K562 (cell line): ENCODE measurements around the gene NRM. TPM values are rescaled to one million over a fixed set of nuclear protein-coding genes. Genes with fewer than 3 reads are reported as not detected.
A peak's percentile ranks its signal among the peaks of the same experiment; 100 is the strongest.

Experiments used
- ARNT ChIP-seq, 2 experiments: fragments of 450-650 bp; IDR thresholded peaks; 2 replicates each; pipeline ENCODE4 v1.6.1; 2016; ENCODE audit warnings: mild to moderate bottlenecking in 1 of 2
- ELF2 ChIP-seq: fragments of 250-450 bp; sonication (Bioruptor Pico); IDR thresholded peaks from 2 replicates; pipeline ENCODE4 v1.5.0; 2021; ENCODE audit warnings: mild to moderate bottlenecking
- HDAC2 ChIP-seq: fragments of 450-650 bp; IDR thresholded peaks from 2 replicates; pipeline ENCODE4 v1.6.1; 2016; ENCODE audit warnings: mild to moderate bottlenecking
- JUNB ChIP-seq: fragments of 450-650 bp; formaldehyde crosslinking; conservative IDR thresholded peaks from 2 replicates; pipeline ENCODE4 v1.4.0; 2020; ENCODE audit warnings: mild to moderate bottlenecking
- KLF1 ChIP-seq: fragments of 450-650 bp; IDR thresholded peaks from 2 replicates; pipeline ENCODE4 v1.6.1; 2016; ENCODE audit warnings: missing genetic modification characterization, missing compliant biosample characterization
- MTA1 ChIP-seq: fragments of 450-650 bp; IDR thresholded peaks from 2 replicates; pipeline ENCODE4 v1.6.1; 2017; ENCODE audit warnings: borderline replicate concordance
- OTX1 ChIP-seq: fragments of 450-650 bp; formaldehyde crosslinking; IDR thresholded peaks from 2 replicates; pipeline ENCODE4 v1.4.0; 2022; ENCODE audit warnings: mild to moderate bottlenecking
- PHF21A ChIP-seq: fragments of 450-650 bp; IDR thresholded peaks from 2 replicates; pipeline ENCODE4 v1.6.1; 2017; ENCODE audit warnings: low read depth, borderline replicate concordance
- POLR2H ChIP-seq: IDR thresholded peaks from 2 replicates; pipeline ENCODE4 v1.6.1; 2016; ENCODE audit warnings: missing genetic modification characterization, low read depth, mild to moderate bottlenecking, control low read depth, missing compliant biosample characterization, moderate library complexity
- SIN3A ChIP-seq, 2 experiments: fragments of 150-350 bp in 1 of 2; IDR thresholded peaks; 2 replicates each; pipeline ENCODE4 v1.6.1; 2011 to 2016; ENCODE audit warnings: borderline replicate concordance in 2 of 2, low read depth in 2 of 2, low read length in 2 of 2, mild to moderate bottlenecking in 2 of 2, moderate library complexity in 2 of 2; ENCODE audit not compliant: control insufficient read depth in 1 of 2
- SMARCE1 ChIP-seq: fragments of 450-650 bp; IDR thresholded peaks from 2 replicates; pipeline ENCODE4 v1.7.1; 2016; ENCODE audit warnings: mild to moderate bottlenecking
- SMC3 ChIP-seq: conservative IDR thresholded peaks from 2 replicates; pipeline ENCODE4 v1.6.1; 2011; ENCODE audit warnings: low read depth, low read length, improper control_type of control experiment; ENCODE audit not compliant: insufficient read depth
- STAT5B ChIP-seq: fragments of 250-450 bp; sonication (Bioruptor Pico); IDR thresholded peaks from 2 replicates; pipeline ENCODE4 v1.8.0; 2021; ENCODE audit warnings: mild to moderate bottlenecking, inconsistent platforms
- STAT6 ChIP-seq: sonication (generic); formaldehyde crosslinking; IDR thresholded peaks from 2 replicates; pipeline ENCODE4 v1.8.1; 2023; ENCODE audit warnings: mild to moderate bottlenecking, missing genetic modification reagents
- TRIM24 ChIP-seq, 2 experiments: fragments of 450-650 bp; IDR thresholded peaks; 2 replicates each; pipeline ENCODE4 v1.6.1; 2016
- XRCC3 ChIP-seq: fragments of 450-650 bp; IDR thresholded peaks from 2 replicates; pipeline ENCODE4 v1.6.1; 2017; ENCODE audit warnings: mild to moderate bottlenecking, moderate library complexity
- ZNF589 ChIP-seq: fragments of 200-800 bp; sonication (Bioruptor generic); IDR thresholded peaks from 2 replicates; pipeline ENCODE4 v1.6.1; 2016; ENCODE audit warnings: low read depth, missing genetic modification characterization, missing compliant biosample characterization
- ZNF644 ChIP-seq: fragments of 200-800 bp; sonication (Bioruptor generic); IDR thresholded peaks from 2 replicates; pipeline ENCODE4 v1.6.1; 2016; ENCODE audit warnings: low read depth, missing genetic modification characterization, missing compliant biosample characterization
- ZSCAN32 ChIP-seq: fragments of 450-650 bp; formaldehyde crosslinking; IDR thresholded peaks from 2 replicates; pipeline ENCODE4 v1.4.0; 2020; ENCODE audit warnings: mild to moderate bottlenecking, moderate library complexity
- polyA plus RNA-seq, 8 experiments: library from polyadenylated mRNA; depleted of rRNA in 4 of 8; stranded (reverse) in 5 of 8; unstranded in 3 of 8; fragments of >200 nt; fragmentation: Nextera tagmentation in 2 of 8; fragmentation: Illumina TruSeq in 1 of 8; extraction: Ambion mirVana in 2 of 8; extraction: Trizol in 1 of 8; gene quantifications; 2 replicates each; pipeline versions ENCODE4 v1.2.1 to v1.2.3, GENCODE V29; 2011 to 2014; ENCODE audit warnings: inconsistent platforms in 1 of 8, missing spikeins in 1 of 8
- total RNA-seq, 7 experiments: library from RNA; depleted of rRNA in 6 of 7; stranded (reverse); fragments of >200 nt in 6 of 7; fragmentation: Illumina TruSeq in 2 of 7; extraction: Trizol in 2 of 7; gene quantifications; 2 replicates each; pipeline versions ENCODE4 v1.2.1 to v1.2.3, GENCODE V29; 2011 to 2021; ENCODE audit warnings: low replicate concordance in 1 of 7
- TF ChIP-seq, protein P1 (sequence below): fragments of 450-650 bp; IDR thresholded peaks from 2 replicates; pipeline ENCODE4 v1.6.1; 2017; ENCODE audit warnings: mild to moderate bottlenecking, moderate library complexity
- TF ChIP-seq, protein P2 (sequence below): IDR thresholded peaks from 3 replicates; pipeline ENCODE4 v1.6.1; 2011; ENCODE audit warnings: borderline replicate concordance, mild to moderate bottlenecking; ENCODE audit not compliant: insufficient read length, insufficient read depth
- TF ChIP-seq, protein P3 (sequence below): fragments of 450-650 bp; formaldehyde crosslinking; IDR thresholded peaks from 2 replicates; pipeline ENCODE4 v1.4.0; 2020; ENCODE audit warnings: mild to moderate bottlenecking, moderate library complexity

The NRM gene
- total and polyA plus RNA-seq, 9 of the 15 experiments (the other 6 are each of a cell fraction or from before 2014, with no cell fraction given): 9.7 to 58.2 (median 18.1) TPM

- TF ChIP-seq SMC3 (no peak), OTX1 (CRISPR knock-in tag) (peak; percentile 94), TRIM24 (IDR thresholded peaks at IDR 0.05) (no peak), SIN3A (IDR thresholded peaks at IDR 0.05; ENCODE audit: borderline replicate concordance in 2 of 2, control insufficient read depth in 1 of 2, low read depth in 2 of 2, low read length in 2 of 2) (peak in 1 of 2 experiments; percentile 85; a peak in 1 of 4 replicates), SMARCE1 (no peak), HDAC2 (no peak), STAT6 (no peak), XRCC3 (no peak), POLR2H (tag) (no peak), ZNF589 (CRISPR knock-in tag) (no peak), ARNT (IDR thresholded peaks at IDR 0.05) (no peak), JUNB (CRISPR knock-in tag) (no peak), ZSCAN32 (CRISPR knock-in tag) (no peak), MTA1 (no peak), KLF1 (tag) (no peak), ZNF644 (tag) (no peak), PHF21A (no peak), ELF2 (CRISPR knock-in tag) (no peak), STAT5B (CRISPR knock-in tag) (no peak)
- TF ChIP-seq, protein P1, sequence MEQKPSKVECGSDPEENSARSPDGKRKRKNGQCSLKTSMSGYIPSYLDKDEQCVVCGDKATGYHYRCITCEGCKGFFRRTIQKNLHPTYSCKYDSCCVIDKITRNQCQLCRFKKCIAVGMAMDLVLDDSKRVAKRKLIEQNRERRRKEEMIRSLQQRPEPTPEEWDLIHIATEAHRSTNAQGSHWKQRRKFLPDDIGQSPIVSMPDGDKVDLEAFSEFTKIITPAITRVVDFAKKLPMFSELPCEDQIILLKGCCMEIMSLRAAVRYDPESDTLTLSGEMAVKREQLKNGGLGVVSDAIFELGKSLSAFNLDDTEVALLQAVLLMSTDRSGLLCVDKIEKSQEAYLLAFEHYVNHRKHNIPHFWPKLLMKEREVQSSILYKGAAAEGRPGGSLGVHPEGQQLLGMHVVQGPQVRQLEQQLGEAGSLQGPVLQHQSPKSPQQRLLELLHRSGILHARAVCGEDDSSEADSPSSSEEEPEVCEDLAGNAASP: no peak
- TF ChIP-seq, protein P2, sequence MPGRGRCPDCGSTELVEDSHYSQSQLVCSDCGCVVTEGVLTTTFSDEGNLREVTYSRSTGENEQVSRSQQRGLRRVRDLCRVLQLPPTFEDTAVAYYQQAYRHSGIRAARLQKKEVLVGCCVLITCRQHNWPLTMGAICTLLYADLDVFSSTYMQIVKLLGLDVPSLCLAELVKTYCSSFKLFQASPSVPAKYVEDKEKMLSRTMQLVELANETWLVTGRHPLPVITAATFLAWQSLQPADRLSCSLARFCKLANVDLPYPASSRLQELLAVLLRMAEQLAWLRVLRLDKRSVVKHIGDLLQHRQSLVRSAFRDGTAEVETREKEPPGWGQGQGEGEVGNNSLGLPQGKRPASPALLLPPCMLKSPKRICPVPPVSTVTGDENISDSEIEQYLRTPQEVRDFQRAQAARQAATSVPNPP: no peak
- TF ChIP-seq, protein P3, sequence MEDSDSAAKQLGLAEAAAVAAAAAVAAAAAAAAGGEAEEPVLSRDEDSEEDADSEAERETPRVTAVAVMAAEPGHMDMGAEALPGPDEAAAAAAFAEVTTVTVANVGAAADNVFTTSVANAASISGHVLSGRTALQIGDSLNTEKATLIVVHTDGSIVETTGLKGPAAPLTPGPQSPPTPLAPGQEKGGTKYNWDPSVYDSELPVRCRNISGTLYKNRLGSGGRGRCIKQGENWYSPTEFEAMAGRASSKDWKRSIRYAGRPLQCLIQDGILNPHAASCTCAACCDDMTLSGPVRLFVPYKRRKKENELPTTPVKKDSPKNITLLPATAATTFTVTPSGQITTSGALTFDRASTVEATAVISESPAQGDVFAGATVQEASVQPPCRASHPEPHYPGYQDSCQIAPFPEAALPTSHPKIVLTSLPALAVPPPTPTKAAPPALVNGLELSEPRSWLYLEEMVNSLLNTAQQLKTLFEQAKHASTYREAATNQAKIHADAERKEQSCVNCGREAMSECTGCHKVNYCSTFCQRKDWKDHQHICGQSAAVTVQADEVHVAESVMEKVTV (CRISPR knock-in tag): no peak
Observed at GRCh38 chr6:30724906-30725667, 34.3 kb upstream of the NRM start (continued).
